ENCODE data around the gene ICOSLG.

DNA sequence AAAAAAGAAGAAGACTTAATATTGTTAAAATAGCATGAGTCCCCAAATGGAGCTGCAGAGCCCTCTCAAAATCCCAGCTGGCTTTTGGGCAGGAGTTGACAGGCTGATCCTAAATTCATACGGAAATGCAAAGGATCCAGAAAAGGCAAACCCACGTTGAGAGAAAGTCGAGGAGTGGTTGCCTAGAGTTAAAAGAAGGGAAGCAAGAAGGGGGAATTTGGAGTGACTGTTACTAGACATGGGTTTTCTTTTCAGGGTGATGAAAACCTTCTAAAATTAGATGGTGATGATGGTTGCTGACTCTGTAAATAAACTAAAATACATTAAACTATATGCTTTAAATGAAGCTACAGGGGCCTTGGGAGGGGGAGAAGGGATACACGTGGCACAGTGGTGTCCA lies 19.3 kb upstream of the ICOSLG start:
- TF ChIP-seq POLR2AphosphoS5 (IDR thresholded peaks at IDR 0.05) = no peak
- TF ChIP-seq, protein P1, sequence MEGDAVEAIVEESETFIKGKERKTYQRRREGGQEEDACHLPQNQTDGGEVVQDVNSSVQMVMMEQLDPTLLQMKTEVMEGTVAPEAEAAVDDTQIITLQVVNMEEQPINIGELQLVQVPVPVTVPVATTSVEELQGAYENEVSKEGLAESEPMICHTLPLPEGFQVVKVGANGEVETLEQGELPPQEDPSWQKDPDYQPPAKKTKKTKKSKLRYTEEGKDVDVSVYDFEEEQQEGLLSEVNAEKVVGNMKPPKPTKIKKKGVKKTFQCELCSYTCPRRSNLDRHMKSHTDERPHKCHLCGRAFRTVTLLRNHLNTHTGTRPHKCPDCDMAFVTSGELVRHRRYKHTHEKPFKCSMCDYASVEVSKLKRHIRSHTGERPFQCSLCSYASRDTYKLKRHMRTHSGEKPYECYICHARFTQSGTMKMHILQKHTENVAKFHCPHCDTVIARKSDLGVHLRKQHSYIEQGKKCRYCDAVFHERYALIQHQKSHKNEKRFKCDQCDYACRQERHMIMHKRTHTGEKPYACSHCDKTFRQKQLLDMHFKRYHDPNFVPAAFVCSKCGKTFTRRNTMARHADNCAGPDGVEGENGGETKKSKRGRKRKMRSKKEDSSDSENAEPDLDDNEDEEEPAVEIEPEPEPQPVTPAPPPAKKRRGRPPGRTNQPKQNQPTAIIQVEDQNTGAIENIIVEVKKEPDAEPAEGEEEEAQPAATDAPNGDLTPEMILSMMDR (IDR thresholded peaks at IDR 0.05) = no peak
- no peak for TF ChIP-seq POLR2A (IDR thresholded peaks at IDR 0.05)
- TF ChIP-seq EP300 (IDR thresholded peaks at IDR 0.05) = no peak
